K562 (cell line): ENCODE data around the gene UBE2J2. TPM values are rescaled to one million over a fixed set of nuclear protein-coding genes. Genes with fewer than 3 reads are reported as not detected.

Experiments
- ATF1 ChIP-seq, 2 experiments: fragments of 450-650 bp in 1 of 2; IDR thresholded peaks; 2 replicates each; pipeline ENCODE4 v1.6.1; 2016; ENCODE audit warnings: missing compliant biosample characterization in 1 of 2, missing genetic modification characterization in 1 of 2
- BHLHE40 ChIP-seq: IDR thresholded peaks from 2 replicates; pipeline ENCODE4 v1.6.1; 2011; ENCODE audit warnings: low read length, improper control_type of control experiment
- BMI1 ChIP-seq: fragments of 150-350 bp; IDR thresholded peaks from 2 replicates; pipeline ENCODE4 v1.6.1; 2014; ENCODE audit warnings: low read length
- BRCA1 ChIP-seq, 2 experiments: fragments of 450-650 bp in 1 of 2; sonication (generic) in 1 of 2; formaldehyde crosslinking in 1 of 2; IDR thresholded peaks; 2 replicates each; pipeline versions ENCODE4 v1.5.0 to v1.6.1; 2017 to 2020; ENCODE audit warnings: mild to moderate bottlenecking in 1 of 2, missing genetic modification reagents in 1 of 2
- CBFA2T2 ChIP-seq: fragments of 450-650 bp; conservative IDR thresholded peaks from 2 replicates; pipeline ENCODE4 v1.6.1; 2017; ENCODE audit warnings: mild to moderate bottlenecking
- CBX5 ChIP-seq: IDR thresholded peaks from 2 replicates; pipeline ENCODE4 v1.6.1; 2014; ENCODE audit warnings: low read depth, borderline replicate concordance
- CHCHD3 ChIP-seq: fragments of 250-450 bp; sonication (Bioruptor Pico); IDR thresholded peaks from 2 replicates; pipeline ENCODE4 v2.1.2; 2022; ENCODE audit warnings: mild to moderate bottlenecking
- CSDE1 ChIP-seq, 2 experiments: fragments of 450-650 bp; IDR thresholded peaks; 2 replicates each; pipeline ENCODE4 v1.6.1; 2016; ENCODE audit warnings: mild to moderate bottlenecking in 1 of 2
- E2F3 ChIP-seq: fragments of 250-450 bp; sonication (Bioruptor Pico); IDR thresholded peaks from 2 replicates; pipeline ENCODE4 v1.4.0; 2020; ENCODE audit warnings: mild to moderate bottlenecking
- ELK3 ChIP-seq: fragments of 450-650 bp; formaldehyde crosslinking; IDR thresholded peaks from 2 replicates; pipeline ENCODE4 v1.4.0; 2020; ENCODE audit warnings: mild to moderate bottlenecking
- HDAC8 ChIP-seq: fragments of 450-650 bp; IDR thresholded peaks from 2 replicates; pipeline ENCODE4 v1.6.1; 2016; ENCODE audit warnings: mild to moderate bottlenecking, missing genetic modification characterization, moderate library complexity, missing compliant biosample characterization
- HMGXB4 ChIP-seq: sonication (generic); formaldehyde crosslinking; IDR thresholded peaks from 2 replicates; pipeline ENCODE4 v1.8.1; 2023; ENCODE audit warnings: mild to moderate bottlenecking, missing genetic modification reagents
- HOXB6 ChIP-seq: fragments of 250-450 bp; sonication (Bioruptor Pico); IDR thresholded peaks from 2 replicates; pipeline ENCODE4 v1.5.1; 2022; ENCODE audit warnings: mild to moderate bottlenecking, borderline replicate concordance
- KHSRP ChIP-seq: fragments of 450-650 bp; IDR thresholded peaks from 2 replicates; pipeline ENCODE4 v1.6.1; 2017
- MECOM ChIP-seq: fragments of 250-450 bp; sonication (Bioruptor Pico); IDR thresholded peaks from 2 replicates; pipeline ENCODE4 v1.8.0; 2022; ENCODE audit warnings: inconsistent platforms
- NONO ChIP-seq, 2 experiments: fragments of 200-400 bp in 1 of 2; fragments of 450-650 bp in 1 of 2; formaldehyde crosslinking in 1 of 2; IDR thresholded peaks; 2 replicates each; pipeline ENCODE4 v1.6.1; 2017; ENCODE audit warnings: low read depth in 2 of 2, mild to moderate bottlenecking in 2 of 2, moderate library complexity in 2 of 2, low read length in 1 of 2
- NR2C1 ChIP-seq, 2 experiments: fragments of 450-650 bp; IDR thresholded peaks; 2 replicates each; pipeline ENCODE4 v1.6.1; 2017; ENCODE audit warnings: mild to moderate bottlenecking in 2 of 2, antibody characterized with exemption in 1 of 2, inconsistent platforms in 1 of 2, missing compliant biosample characterization in 1 of 2, missing genetic modification characterization in 1 of 2
- RBM14 ChIP-seq: fragments of 200-400 bp; formaldehyde crosslinking; IDR thresholded peaks from 2 replicates; pipeline ENCODE4 v1.6.1; 2018; ENCODE audit warnings: low read depth, mild to moderate bottlenecking, low read length, moderate library complexity, borderline replicate concordance; ENCODE audit not compliant: insufficient read depth
- SFPQ ChIP-seq: fragments of 200-400 bp; formaldehyde crosslinking; IDR thresholded peaks from 2 replicates; pipeline ENCODE4 v1.6.1; 2017; ENCODE audit warnings: mild to moderate bottlenecking, low read depth, low read length, moderate library complexity
- SMAD4 ChIP-seq: fragments of 250-450 bp; sonication (Bioruptor Pico); conservative IDR thresholded peaks from 2 replicates; pipeline ENCODE4 v1.8.0; 2021; ENCODE audit warnings: inconsistent platforms, mild to moderate bottlenecking, moderate library complexity
- SP1 ChIP-seq: sonication (generic); formaldehyde crosslinking; IDR thresholded peaks from 2 replicates; pipeline ENCODE4 v1.8.1; 2022; ENCODE audit warnings: mild to moderate bottlenecking, missing genetic modification reagents
- TRIM28 ChIP-seq: fragments of 450-650 bp; IDR thresholded peaks from 2 replicates; pipeline ENCODE4 v1.6.1; 2017
- U2AF1 ChIP-seq: fragments of 200-400 bp; formaldehyde crosslinking; optimal IDR thresholded peaks from 2 replicates; pipeline ENCODE3; 2017; ENCODE audit warnings: mild to moderate bottlenecking, low read depth, low read length, moderate library complexity
- ZFPM2 ChIP-seq: fragments of 250-450 bp; sonication (Bioruptor Pico); IDR thresholded peaks from 2 replicates; pipeline ENCODE4 v1.5.1; 2022; ENCODE audit warnings: mild to moderate bottlenecking
- ZNF134 ChIP-seq: fragments of 250-450 bp; sonication (Bioruptor Pico); conservative IDR thresholded peaks from 2 replicates; pipeline ENCODE4 v1.4.0; 2020
- polyA plus RNA-seq, 8 experiments: library from polyadenylated mRNA; depleted of rRNA in 4 of 8; stranded (reverse) in 5 of 8; unstranded in 3 of 8; fragments of >200 nt; fragmentation: Nextera tagmentation in 2 of 8; fragmentation: Illumina TruSeq in 1 of 8; extraction: Ambion mirVana in 2 of 8; extraction: Trizol in 1 of 8; gene quantifications; 2 replicates each; pipeline versions ENCODE4 v1.2.1 to v1.2.3, GENCODE V29; 2011 to 2014; ENCODE audit warnings: inconsistent platforms in 1 of 8, missing spikeins in 1 of 8
- total RNA-seq, 7 experiments: library from RNA; depleted of rRNA in 6 of 7; stranded (reverse); fragments of >200 nt in 6 of 7; fragmentation: Illumina TruSeq in 2 of 7; extraction: Trizol in 2 of 7; gene quantifications; 2 replicates each; pipeline versions ENCODE4 v1.2.1 to v1.2.3, GENCODE V29; 2011 to 2021; ENCODE audit warnings: low replicate concordance in 1 of 7

Gene UBE2J2
- total and polyA plus RNA-seq, 9 of the 15 experiments (the other 6 are each of a cell fraction or from before 2014, with no cell fraction given), result 0.93 to 112 (median 75.5) TPM

GRCh38 chr1:1304331-1305299 is 31.0 kb upstream of the UBE2J2 start (continued):
- TF ChIP-seq NONO (IDR thresholded peaks at IDR 0.05; ENCODE audit: low read depth in 2 of 2, low read length in 1 of 2), result no peak
- peak; percentile 95 for TF ChIP-seq BHLHE40
- TF ChIP-seq SFPQ, result no peak
- TF ChIP-seq ELK3, result no peak
- no peak for TF ChIP-seq CBX5
- TF ChIP-seq BMI1, result no peak
- TF ChIP-seq SP1 (CRISPR knock-in tag), result no peak
- no peak for TF ChIP-seq E2F3 (CRISPR knock-in tag)
- TF ChIP-seq RBM14, result no peak
- TF ChIP-seq BRCA1 (IDR thresholded peaks at IDR 0.05), result no peak
- TF ChIP-seq BRCA1 (CRISPR knock-in tag; IDR thresholded peaks at IDR 0.05), result no peak
- TF ChIP-seq ZNF134 (CRISPR knock-in tag), result no peak
- no peak for TF ChIP-seq NR2C1 (IDR thresholded peaks at IDR 0.05)
- no peak for TF ChIP-seq NR2C1 (tag; IDR thresholded peaks at IDR 0.05)
- TF ChIP-seq HDAC8 (tag), result 0 out of 2 replicates have a peak, but pooled peaks have one; percentile 23
- TF ChIP-seq MECOM, result no peak
- TF ChIP-seq HOXB6 (CRISPR knock-in tag), result no peak
- TF ChIP-seq U2AF1, result no peak
- TF ChIP-seq SMAD4 (CRISPR knock-in tag), result peak; percentile 64; the same call in 1 of the 2 replicates
- no peak for TF ChIP-seq KHSRP
- no peak for TF ChIP-seq CHCHD3 (CRISPR knock-in tag)
- TF ChIP-seq TRIM28, result no peak
- TF ChIP-seq CBFA2T2, result peak; percentile 64
- TF ChIP-seq CSDE1 (IDR thresholded peaks at IDR 0.05), result no peak
- 0 out of 2 replicates have a peak, but pooled peaks have one; percentile 10 for TF ChIP-seq HMGXB4 (CRISPR knock-in tag)
- TF ChIP-seq ATF1 (CRISPR knock-in tag; IDR thresholded peaks at IDR 0.05), result no peak
- peak; percentile 55; the same call in 1 of the 2 replicates for TF ChIP-seq ATF1 (tag; IDR thresholded peaks at IDR 0.05)
- TF ChIP-seq ZFPM2 (CRISPR knock-in tag), result no peak
